SK-N-SH (cell line): ENCODE results near the gene GLT6D1. TPM values are rescaled to one million over a fixed set of nuclear protein-coding genes. Genes with fewer than 3 reads are reported as not detected.

ENCODE experiments used
- CTCF ChIA-PET: fragments of 300-600, 350-600 bp; formaldehyde crosslinking; extraction: SDS; loops from one replicate; lab custom pipeline; 2021; lab: Yijun Ruan, JAX
- POLR2A ChIA-PET: fragments of 350-600 bp; sonication (Branson Sonifier 250); formaldehyde crosslinking; extraction: SDS; loops from one replicate; lab custom pipeline; 2020; ENCODE audit warnings: antibody characterized with exemption, inconsistent platforms; lab: Yijun Ruan, JAX
- DNase-seq: peaks from one replicate; pipeline ENCODE4 v3.0.0; 2012
- H2AFZ ChIP-seq: fragments of 200-600 bp; sonication (generic); 2 replicates; pipeline ENCODE4 v1.8.1; 2016; ENCODE audit warnings: antibody characterized with exemption, mild to moderate bottlenecking, low read depth
- H3F3A ChIP-seq: fragments of 200-600 bp; sonication (generic); replicated peaks from 2 replicates; pipeline ENCODE3; 2016; ENCODE audit warnings: antibody characterized with exemption, mild to moderate bottlenecking; ENCODE audit not compliant: insufficient read depth
- H3K27ac ChIP-seq, 2 experiments: fragments of 200-500 bp in 1 of 2; fragments of 200-600 bp in 1 of 2; sonication (Bioruptor generic) in 1 of 2; sonication (generic), shearing (Covaris generic) in 1 of 2; 2 replicates each; pipeline versions ENCODE4 v1.5.1 to v1.6.1; 2014 to 2016; ENCODE audit warnings: low read depth in 2 of 2, inconsistent platforms in 1 of 2, low read length in 1 of 2, mild to moderate bottlenecking in 1 of 2, mixed read lengths in 1 of 2
- H3K27me3 ChIP-seq: fragments of 200-600 bp; sonication (generic), shearing (Covaris generic); 2 replicates; pipeline ENCODE4 v1.6.1; 2016; ENCODE audit warnings: mixed run types; ENCODE audit not compliant: insufficient read depth
- H3K36me3 ChIP-seq, 2 experiments: fragments of 200-500 bp in 1 of 2; fragments of 200-600 bp in 1 of 2; sonication (Bioruptor generic) in 1 of 2; sonication (generic) in 1 of 2; replicated peaks in 1 of 2; 2 replicates each; pipeline versions ENCODE3 to v1.5.1; 2014 to 2016; ENCODE audit warnings: low read length in 1 of 2, mild to moderate bottlenecking in 1 of 2; ENCODE audit not compliant: insufficient read depth in 2 of 2, control insufficient read depth in 1 of 2
- H3K4me1 ChIP-seq, 2 experiments: fragments of 200-500 bp in 1 of 2; fragments of 200-600 bp in 1 of 2; sonication (Bioruptor generic) in 1 of 2; sonication (generic), shearing (Covaris generic) in 1 of 2; 2 replicates each; pipeline versions ENCODE4 v1.5.1 to v1.6.1; 2014 to 2016; ENCODE audit warnings: low read depth in 1 of 2, low read length in 1 of 2, mixed run types in 1 of 2; ENCODE audit not compliant: insufficient read depth in 2 of 2, control insufficient read depth in 1 of 2
- H3K4me2 ChIP-seq: fragments of 200-600 bp; sonication (generic), shearing (Covaris generic); 2 replicates; pipeline ENCODE4 v1.6.1; 2017; ENCODE audit warnings: mixed run types
- H3K4me3 ChIP-seq, 2 experiments: fragments of 200-500 bp in 1 of 2; fragments of 200-600 bp in 1 of 2; sonication (Bioruptor generic) in 1 of 2; sonication (generic), shearing (Covaris generic) in 1 of 2; 2 replicates each; pipeline versions ENCODE4 v1.5.1 to v1.8.1; 2014 to 2016; ENCODE audit warnings: low read depth in 2 of 2, inconsistent platforms in 1 of 2, low read length in 1 of 2, mild to moderate bottlenecking in 1 of 2, mixed read lengths in 1 of 2, moderate library complexity in 1 of 2
- H3K79me2 ChIP-seq: fragments of 200-600 bp; sonication (generic); 2 replicates; pipeline ENCODE4 v1.8.1; 2017; ENCODE audit warnings: mild to moderate bottlenecking; ENCODE audit not compliant: insufficient read depth
- H3K9ac ChIP-seq: fragments of 200-600 bp; sonication (generic); 2 replicates; pipeline ENCODE4 v1.6.1; 2017; ENCODE audit warnings: mixed run types
- H3K9me2 ChIP-seq: fragments of 200-600 bp; sonication (generic); 2 replicates; pipeline ENCODE4 v1.6.1; 2017; ENCODE audit warnings: mixed run types
- H3K9me3 ChIP-seq: fragments of 200-600 bp; sonication (generic); 2 replicates; pipeline ENCODE4 v1.6.1; 2017; ENCODE audit warnings: mixed run types, mild to moderate bottlenecking, moderate library complexity
- H4K20me1 ChIP-seq: fragments of 200-600 bp; sonication (generic); 2 replicates; pipeline ENCODE4 v1.6.1; 2017; ENCODE audit warnings: mild to moderate bottlenecking, mixed run types; ENCODE audit not compliant: insufficient read depth
- CHD2 ChIP-seq: fragments of 150-350 bp; IDR thresholded peaks from 2 replicates; pipeline ENCODE4 v1.6.1; 2018; ENCODE audit warnings: low read length; ENCODE audit not compliant: partially characterized antibody
- CTCF ChIP-seq: fragments of 200-600 bp; sonication (generic); IDR thresholded peaks from 2 replicates; pipeline ENCODE4 v1.6.1; 2017; ENCODE audit warnings: antibody characterized with exemption, mild to moderate bottlenecking, moderate library complexity
- EZH2phosphoT487 ChIP-seq: fragments of 200-600 bp; sonication (generic); IDR thresholded peaks from 2 replicates; pipeline ENCODE4 v1.6.1; 2017; ENCODE audit warnings: low read depth, mixed run types, mild to moderate bottlenecking, antibody characterized with exemption, moderate library complexity, borderline replicate concordance
- FOXJ3 ChIP-seq: sonication (generic); formaldehyde crosslinking; IDR thresholded peaks from 2 replicates; pipeline ENCODE4 v1.5.1; 2020; ENCODE audit warnings: mild to moderate bottlenecking, missing genetic modification reagents
- FOXM1 ChIP-seq: IDR thresholded peaks from 2 replicates; pipeline ENCODE4 v1.4.0; 2012; ENCODE audit warnings: low read depth, mild to moderate bottlenecking
- GABPA ChIP-seq: IDR thresholded peaks from 2 replicates; pipeline ENCODE4 v1.4.0; 2012; ENCODE audit warnings: low read depth, mild to moderate bottlenecking
- JUND ChIP-seq: IDR thresholded peaks from 2 replicates; pipeline ENCODE4 v1.4.0; 2012
- MAX ChIP-seq: IDR thresholded peaks from 2 replicates; pipeline ENCODE4 v1.4.0; 2012; ENCODE audit warnings: low read depth
- MEF2A ChIP-seq: IDR thresholded peaks from 2 replicates; pipeline ENCODE4 v1.4.0; 2012; ENCODE audit warnings: low read depth, borderline replicate concordance
- MXI1 ChIP-seq: IDR thresholded peaks from 2 replicates; pipeline ENCODE4 v1.6.1; 2012; ENCODE audit warnings: mild to moderate bottlenecking, low read depth, low read length, improper control_type of control experiment
- NFIC ChIP-seq: IDR thresholded peaks from 2 replicates; pipeline ENCODE4 v1.4.0; 2012; ENCODE audit warnings: borderline replicate concordance
- POLR2AphosphoS5 ChIP-seq: IDR thresholded peaks from 2 replicates; pipeline ENCODE4 v1.6.1; 2012; ENCODE audit warnings: low read depth, low read length
- RCOR1 ChIP-seq: fragments of 150-350 bp; IDR thresholded peaks from 2 replicates; pipeline ENCODE4 v1.6.1; 2017; ENCODE audit warnings: antibody characterized with exemption, low read length
- SMC3 ChIP-seq: IDR thresholded peaks from 2 replicates; pipeline ENCODE4 v1.6.1; 2012; ENCODE audit warnings: low read depth, low read length, improper control_type of control experiment
- TEAD4 ChIP-seq: IDR thresholded peaks from 2 replicates; pipeline ENCODE4 v1.4.0; 2012; ENCODE audit warnings: mild to moderate bottlenecking, borderline replicate concordance; ENCODE audit not compliant: insufficient read depth
- YY1 ChIP-seq: IDR thresholded peaks from 2 replicates; pipeline ENCODE4 v1.4.0; 2012; ENCODE audit warnings: low read depth, mild to moderate bottlenecking
- WGBS: methylation state at CpG from one replicate; pipeline ENCODE4 v1.1.6; 2017; ENCODE audit warnings: low lambda C conversion rate; 5-methylcytosine and 5-hydroxymethylcytosine counted together
- polyA plus RNA-seq, 3 experiments: library from polyadenylated mRNA; depleted of rRNA; stranded (reverse); fragments of >200 nt; gene quantifications; 2 replicates each; pipeline ENCODE4 v1.2.3, GENCODE V29; 2012
- TF ChIP-seq, protein P1 (sequence below): IDR thresholded peaks from 2 replicates; pipeline ENCODE4; 2012
- TF ChIP-seq, protein P2 (sequence below): IDR thresholded peaks from 2 replicates; pipeline ENCODE4 v1.4.0; 2012; ENCODE audit warnings: low read depth, borderline replicate concordance
- TF ChIP-seq, protein P3 (sequence below): IDR thresholded peaks from 2 replicates; pipeline ENCODE4 v1.6.1; 2012; ENCODE audit warnings: mild to moderate bottlenecking, low read depth, low read length, moderate library complexity

The GLT6D1 gene
- polyA plus RNA-seq, 1 of the 3 experiments (the other 2 are of a cell fraction): not detected

- Histone ChIP-seq H3K27me3 (no peaks in the 10 kb centered on the region), H4K20me1 (no peaks in the 10 kb centered on the region), H3K79me2 (no peaks in the 10 kb centered on the region), H3F3A (no peaks in the 10 kb centered on the region), H3K4me1 (peaks cover 0 to 4% of the 10 kb centered on the region in 2 experiments; a peak in 1 of 4 replicates), H3K4me3 (no peak overlapping the region), H3K9me2 (no peaks in the 10 kb centered on the region), H3K36me3 (no peaks in the 10 kb centered on the region), H3K4me2 (no peak overlapping the region), H3K27ac (no peak overlapping the region), H3K9ac (no peak overlapping the region)
- no peak for DNase-seq
- WGBS: 63% methylated on average over 23 of the region's 25 CpGs
- POLR2A ChIA-PET: no interaction called here
- CTCF ChIA-PET: interaction anchor here (1.2 kb wide), 1 partner anchor 11 kb away, joined by 3 read pairs; no protein-coding TSS in a partner anchor
- TF ChIP-seq POLR2AphosphoS5 (no peak), MAX (no peak), GABPA (no peak), RCOR1 (no peak), CHD2 (no peak), JUND (no peak), NFIC (no peak), CTCF (no peak), YY1 (no peak), SMC3 (no peak), EZH2phosphoT487 (no peak), TEAD4 (no peak), FOXM1 (no peak), MXI1 (no peak), FOXJ3 (CRISPR knock-in tag) (no peak), MEF2A (no peak)
- TF ChIP-seq, protein P1, sequence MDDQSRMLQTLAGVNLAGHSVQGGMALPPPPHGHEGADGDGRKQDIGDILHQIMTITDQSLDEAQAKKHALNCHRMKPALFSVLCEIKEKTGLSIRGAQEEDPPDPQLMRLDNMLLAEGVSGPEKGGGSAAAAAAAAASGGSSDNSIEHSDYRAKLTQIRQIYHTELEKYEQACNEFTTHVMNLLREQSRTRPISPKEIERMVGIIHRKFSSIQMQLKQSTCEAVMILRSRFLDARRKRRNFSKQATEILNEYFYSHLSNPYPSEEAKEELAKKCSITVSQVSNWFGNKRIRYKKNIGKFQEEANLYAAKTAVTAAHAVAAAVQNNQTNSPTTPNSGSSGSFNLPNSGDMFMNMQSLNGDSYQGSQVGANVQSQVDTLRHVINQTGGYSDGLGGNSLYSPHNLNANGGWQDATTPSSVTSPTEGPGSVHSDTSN: no peak
- TF ChIP-seq, protein P2, sequence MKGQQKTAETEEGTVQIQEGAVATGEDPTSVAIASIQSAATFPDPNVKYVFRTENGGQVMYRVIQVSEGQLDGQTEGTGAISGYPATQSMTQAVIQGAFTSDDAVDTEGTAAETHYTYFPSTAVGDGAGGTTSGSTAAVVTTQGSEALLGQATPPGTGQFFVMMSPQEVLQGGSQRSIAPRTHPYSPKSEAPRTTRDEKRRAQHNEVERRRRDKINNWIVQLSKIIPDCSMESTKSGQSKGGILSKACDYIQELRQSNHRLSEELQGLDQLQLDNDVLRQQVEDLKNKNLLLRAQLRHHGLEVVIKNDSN: no peak
- TF ChIP-seq, protein P3, sequence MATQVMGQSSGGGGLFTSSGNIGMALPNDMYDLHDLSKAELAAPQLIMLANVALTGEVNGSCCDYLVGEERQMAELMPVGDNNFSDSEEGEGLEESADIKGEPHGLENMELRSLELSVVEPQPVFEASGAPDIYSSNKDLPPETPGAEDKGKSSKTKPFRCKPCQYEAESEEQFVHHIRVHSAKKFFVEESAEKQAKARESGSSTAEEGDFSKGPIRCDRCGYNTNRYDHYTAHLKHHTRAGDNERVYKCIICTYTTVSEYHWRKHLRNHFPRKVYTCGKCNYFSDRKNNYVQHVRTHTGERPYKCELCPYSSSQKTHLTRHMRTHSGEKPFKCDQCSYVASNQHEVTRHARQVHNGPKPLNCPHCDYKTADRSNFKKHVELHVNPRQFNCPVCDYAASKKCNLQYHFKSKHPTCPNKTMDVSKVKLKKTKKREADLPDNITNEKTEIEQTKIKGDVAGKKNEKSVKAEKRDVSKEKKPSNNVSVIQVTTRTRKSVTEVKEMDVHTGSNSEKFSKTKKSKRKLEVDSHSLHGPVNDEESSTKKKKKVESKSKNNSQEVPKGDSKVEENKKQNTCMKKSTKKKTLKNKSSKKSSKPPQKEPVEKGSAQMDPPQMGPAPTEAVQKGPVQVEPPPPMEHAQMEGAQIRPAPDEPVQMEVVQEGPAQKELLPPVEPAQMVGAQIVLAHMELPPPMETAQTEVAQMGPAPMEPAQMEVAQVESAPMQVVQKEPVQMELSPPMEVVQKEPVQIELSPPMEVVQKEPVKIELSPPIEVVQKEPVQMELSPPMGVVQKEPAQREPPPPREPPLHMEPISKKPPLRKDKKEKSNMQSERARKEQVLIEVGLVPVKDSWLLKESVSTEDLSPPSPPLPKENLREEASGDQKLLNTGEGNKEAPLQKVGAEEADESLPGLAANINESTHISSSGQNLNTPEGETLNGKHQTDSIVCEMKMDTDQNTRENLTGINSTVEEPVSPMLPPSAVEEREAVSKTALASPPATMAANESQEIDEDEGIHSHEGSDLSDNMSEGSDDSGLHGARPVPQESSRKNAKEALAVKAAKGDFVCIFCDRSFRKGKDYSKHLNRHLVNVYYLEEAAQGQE: no peak
- TF ChIP-seq, all 33 proteins: peak for 0
- Histone ChIP-seq H2AFZ (no peak overlapping the region), H3K9me3 (no peaks in the 10 kb centered on the region)
Measured at GRCh38 chr9:135590486-135591079, 48.8 kb downstream of the GLT6D1 start.
